Tibial nerve (tissue), 4 donors: Measurements from ENCODE around the gene CFAP54. TPM values are rescaled to one million over a fixed set of nuclear protein-coding genes. Genes with fewer than 3 reads are reported as not detected.
"Not testable (repeated sequence)": the region's sequence is repeated elsewhere in the genome, so short reads cannot be mapped to it uniquely, and the experiment has no call there.

Experiments
- DNase-seq, 2 donors: peaks; one replicate each; pipeline ENCODE4 v3.0.0-alpha.2; 2019; ENCODE audit warnings: low spot score in 2 of 2
- H3K27ac ChIP-seq, 4 donors: fragments of 200-600 bp; sonication (generic) in 3 of 4; one replicate each; pipeline ENCODE4 v1.5.1; 2017 to 2019; ENCODE audit warnings: mild to moderate bottlenecking in 1 of 4
- H3K27me3 ChIP-seq, 2 donors: fragments of 200-600 bp; sonication (generic) in 1 of 2; one replicate each; pipeline versions ENCODE4 v1.5.1 to v1.6.0; 2017 to 2019
- H3K36me3 ChIP-seq, 3 donors: fragments of 200-600 bp; sonication (generic); one replicate each; pipeline ENCODE4 v1.5.1; 2018 to 2019
- H3K4me1 ChIP-seq, 4 donors: fragments of 200-600 bp; sonication (generic) in 3 of 4; one replicate each; pipeline ENCODE4 v1.5.1; 2017 to 2019
- H3K4me3 ChIP-seq, 4 donors: fragments of 200-600 bp; sonication (generic) in 3 of 4; one replicate each; pipeline ENCODE4 v1.5.1; 2017 to 2019; ENCODE audit warnings: mild to moderate bottlenecking in 1 of 4, moderate library complexity in 1 of 4
- H3K9me3 ChIP-seq, 4 donors: fragments of 200-600 bp; sonication (generic) in 3 of 4; one replicate each; pipeline ENCODE4 v1.5.1; 2017 to 2019
- CTCF ChIP-seq, 5 experiments: fragments of 200-600 bp in 3 of 5; fragments of 450-650 bp in 2 of 5; sonication (generic) in 3 of 5; IDR thresholded peaks; one replicate each; pipeline ENCODE4 v1.5.1; 2016 to 2019; ENCODE audit warnings: antibody characterized with exemption in 5 of 5, mild to moderate bottlenecking in 3 of 5, moderate library complexity in 2 of 5
- EP300 ChIP-seq, 2 donors: sonication (generic); formaldehyde crosslinking; IDR thresholded peaks; one replicate each; pipeline ENCODE4 v1.6.1; 2017; ENCODE audit warnings: antibody characterized with exemption in 2 of 2, mild to moderate bottlenecking in 1 of 2
- POLR2A ChIP-seq, 2 donors: fragments of 450-650 bp; IDR thresholded peaks; one replicate each; pipeline ENCODE4 v1.6.1; 2017; ENCODE audit warnings: antibody characterized with exemption in 2 of 2, mild to moderate bottlenecking in 2 of 2, moderate library complexity in 2 of 2
- WGBS, 2 donors: methylation state at CpG; one replicate each; pipeline ENCODE4 v1.1.5; 2018; 5-methylcytosine and 5-hydroxymethylcytosine counted together
- total RNA-seq, 4 donors: library from RNA; depleted of rRNA; stranded (reverse); fragments of >200 nt; gene quantifications; one replicate each; pipeline ENCODE4 v1.1.0, GENCODE V29; 2016

The CFAP54 gene
- total RNA-seq, 4 donors from 2014 or later: 0.87 to 6.7 (median 2.1) TPM

- no peak overlapping the region for H3K27ac ChIP-seq
These were observed 1.7 kb upstream of the CFAP54 start for GRCh38 chr12:96487634-96488033.

GRCh38 chr12:96493106-96493505, 3.7 kb downstream of the CFAP54 start:
- no peaks in the 10 kb centered on the region for H3K36me3 ChIP-seq
- no peak overlapping the region for H3K27ac ChIP-seq
- H3K4me3 ChIP-seq: no peak overlapping the region
- TF ChIP-seq POLR2A (IDR thresholded peaks at IDR 0.05) (no peak), CTCF (IDR thresholded peaks at IDR 0.05) (no peak), EP300 (IDR thresholded peaks at IDR 0.05) (no peak)
- no peaks in the 10 kb centered on the region for H3K27me3 ChIP-seq
- H3K9me3 ChIP-seq: no peaks in the 10 kb centered on the region
- peaks cover 0 to 9% (median 0%) of the 10 kb centered on the region in 4 donors for H3K4me1 ChIP-seq
- DNase-seq: no peak

More at GRCh38 chr12:96487634-96488033, 1.7 kb upstream of the CFAP54 start:
- Histone ChIP-seq H3K27me3 (no peaks in the 10 kb centered on the region), H3K36me3 (no peaks in the 10 kb centered on the region), H3K9me3 (no peaks in the 10 kb centered on the region), H3K4me3 (no peak overlapping the region), H3K4me1 (peaks cover 0 to 9% (median 0%) of the 10 kb centered on the region in 4 donors)
- no peak for DNase-seq
- 88 to 89% methylated on average over 3 of the region's 3 CpGs for WGBS, 2 donors
- TF ChIP-seq POLR2A (IDR thresholded peaks at IDR 0.05): no peak
- TF ChIP-seq CTCF (IDR thresholded peaks at IDR 0.05): no peak
- TF ChIP-seq EP300 (IDR thresholded peaks at IDR 0.05): no peak

GRCh38 chr12:96494154-96494553, 4.8 kb downstream of the CFAP54 start:
- not testable (repeated sequence) for H3K4me1 ChIP-seq, DNase-seq, H3K4me3 ChIP-seq, H3K27ac ChIP-seq, H3K9me3 ChIP-seq, H3K36me3 ChIP-seq, H3K27me3 ChIP-seq
- 94 to 98% methylated on average over 6 of the region's 6 CpGs for WGBS, 2 donors

- H3K4me1 ChIP-seq: no peaks in the 10 kb centered on the region
- WGBS, 2 donors: 85 to 88% methylated on average over 11 of the region's 11 CpGs
- H3K4me3 ChIP-seq: no peak overlapping the region
These were observed 5.8 kb downstream of the CFAP54 start for GRCh38 chr12:96495155-96495554.

DNA sequence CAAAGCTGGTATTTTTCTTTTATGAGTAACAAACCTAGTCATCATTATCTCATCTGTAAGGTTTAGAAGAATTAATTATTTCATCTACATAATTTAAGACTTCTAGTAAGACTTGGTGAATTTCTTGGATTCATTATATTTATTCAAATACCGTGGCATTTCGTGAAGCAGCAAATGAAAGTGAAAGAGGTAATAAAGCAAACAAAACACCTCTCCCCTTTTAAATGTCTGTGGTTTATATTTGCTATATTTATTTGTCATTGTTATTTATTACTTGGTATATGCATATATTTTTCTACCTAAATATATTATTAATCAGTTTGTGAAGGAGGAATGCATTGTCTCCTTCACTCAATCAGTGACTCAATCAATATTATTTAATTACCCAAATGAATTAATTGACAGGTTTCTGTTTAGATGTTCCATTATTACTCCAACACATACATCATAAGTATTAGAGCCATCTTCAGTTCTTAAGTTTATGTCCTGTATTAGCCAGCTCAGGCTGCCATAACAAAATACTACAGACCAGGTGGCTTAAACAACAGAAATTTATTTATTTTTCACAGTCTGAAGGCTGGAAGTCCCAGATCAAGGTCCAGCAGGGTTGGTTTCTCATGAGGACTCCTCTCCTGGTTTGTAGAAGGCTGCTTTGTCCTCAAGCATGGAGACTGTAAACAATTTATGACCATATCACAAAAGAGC, 6.6 kb downstream of the CFAP54 start:
- H3K4me1 ChIP-seq: peaks cover 0 to 5% (median under 1%) of the 10 kb centered on the region in 4 donors
- H3K27ac ChIP-seq: no peak overlapping the region
- H3K9me3 ChIP-seq: no peaks in the 10 kb centered on the region
- 72% methylated on average over 2 of the region's 2 CpGs for WGBS, 2 donors
- H3K27me3 ChIP-seq: no peaks in the 10 kb centered on the region
- no peak for DNase-seq
- no peak for TF ChIP-seq EP300 (IDR thresholded peaks at IDR 0.05)
- no peak for TF ChIP-seq CTCF (IDR thresholded peaks at IDR 0.05)
- no peak for TF ChIP-seq POLR2A (IDR thresholded peaks at IDR 0.05)
- H3K36me3 ChIP-seq: no peaks in the 10 kb centered on the region
- H3K4me3 ChIP-seq: no peak overlapping the region

More at GRCh38 chr12:96495155-96495554, 5.8 kb downstream of the CFAP54 start:
- Histone ChIP-seq H3K36me3 (no peaks in the 10 kb centered on the region), H3K9me3 (no peaks in the 10 kb centered on the region), H3K27ac (no peak overlapping the region), H3K27me3 (no peaks in the 10 kb centered on the region)
- no peak for TF ChIP-seq EP300 (IDR thresholded peaks at IDR 0.05)
- TF ChIP-seq POLR2A (IDR thresholded peaks at IDR 0.05): no peak
- TF ChIP-seq CTCF (IDR thresholded peaks at IDR 0.05): no peak
- no peak for DNase-seq
